Right lobe of liver (tissue), 6 donors: ENCODE data around the gene CTIF. TPM values are rescaled to one million over a fixed set of nuclear protein-coding genes. Genes with fewer than 3 reads are reported as not detected.

Experiments
- ATAC-seq, 4 donors: fragments of 200-7000 bp; cut with Tn5 transposase; one replicate each; pipeline ENCODE4 v1.9.1; 2020; ENCODE audit warnings: mild to moderate bottlenecking in 4 of 4, moderate library complexity in 4 of 4
- DNase-seq, 3 donors: peaks; one replicate each; pipeline ENCODE4 v3.0.0-alpha.2; 2020
- H3K27ac ChIP-seq, 3 donors: fragments of 200-600 bp; one replicate each; pipeline ENCODE4 v1.8.0; 2022
- H3K27me3 ChIP-seq, 2 donors: fragments of 200-600 bp; one replicate each; pipeline ENCODE4 v1.8.0; 2022
- H3K36me3 ChIP-seq, 4 donors: fragments of 200-600 bp; sonication (generic) in 1 of 4; one replicate each; pipeline versions ENCODE4 v1.5.1 to v1.8.0; 2017 to 2022; ENCODE audit warnings: control low read depth in 1 of 4
- H3K4me1 ChIP-seq, 4 donors: fragments of 200-600 bp; sonication (generic) in 1 of 4; one replicate each; pipeline versions ENCODE4 v1.5.1 to v1.8.0; 2017 to 2022; ENCODE audit warnings: control low read depth in 1 of 4
- H3K4me3 ChIP-seq, 3 donors: fragments of 200-600 bp; one replicate each; pipeline ENCODE4 v1.8.0; 2022
- H3K9me3 ChIP-seq, 4 donors: fragments of 200-600 bp; sonication (generic) in 1 of 4; one replicate each; pipeline versions ENCODE4 v1.5.1 to v1.8.0; 2017 to 2022; ENCODE audit warnings: control low read depth in 1 of 4
- CTCF ChIP-seq, 4 donors: fragments of 200-600 bp in 3 of 4; fragments of 450-650 bp in 1 of 4; IDR thresholded peaks; one replicate each; pipeline versions ENCODE4 v1.5.1 to v1.8.0; 2016 to 2022; ENCODE audit warnings: antibody characterized with exemption in 4 of 4, mild to moderate bottlenecking in 2 of 4
- POLR2A ChIP-seq: fragments of 450-650 bp; IDR thresholded peaks from one replicate; pipeline ENCODE4 v1.6.1; 2017; ENCODE audit warnings: antibody characterized with exemption, mild to moderate bottlenecking
- WGBS: methylation state at CpG from one replicate; pipeline ENCODE4 v1.1.6; 2018; ENCODE audit warnings: low coverage, low lambda C conversion rate; ENCODE audit not compliant: insufficient coverage; ENCODE audit errors: missing lambda C conversion rate; 5-methylcytosine and 5-hydroxymethylcytosine counted together
- intact Hi-C, 2 donors: fragments of 100-400 bp; cut with DNase I; formaldehyde crosslinking; loops; one replicate each; pipeline versions ENCODE4 v1.11.2 to v1.14.1; 2022
- total RNA-seq, 6 experiments: library from RNA; depleted of rRNA in 2 of 6; stranded (reverse); fragments of >200 nt in 2 of 6; fragmentation: NEBNext Ultra II Directional in 3 of 6; extraction: Animal tissue kit (Norgen Biotek cat#: 25700) in 3 of 6; gene quantifications; one replicate each; pipeline versions ENCODE4 v1.1.0 to v1.2.4, GENCODE V29; 2016 to 2023
- donor health status: DM: no; HTN: yes; CAD: no.
- donor health status: DM: no; HTN: no; CAD: no.
- donor health status: DM: no; HTN: no; CAD: no.
- donor health status: DM: no; HTN: yes; CAD: no.
- donor health status: DM: no; HTN: yes; CAD: no.

Gene CTIF
- total RNA-seq, 6 experiments from 2014 or later: 29.0 to 60.6 (median 43.1) TPM

DNA sequence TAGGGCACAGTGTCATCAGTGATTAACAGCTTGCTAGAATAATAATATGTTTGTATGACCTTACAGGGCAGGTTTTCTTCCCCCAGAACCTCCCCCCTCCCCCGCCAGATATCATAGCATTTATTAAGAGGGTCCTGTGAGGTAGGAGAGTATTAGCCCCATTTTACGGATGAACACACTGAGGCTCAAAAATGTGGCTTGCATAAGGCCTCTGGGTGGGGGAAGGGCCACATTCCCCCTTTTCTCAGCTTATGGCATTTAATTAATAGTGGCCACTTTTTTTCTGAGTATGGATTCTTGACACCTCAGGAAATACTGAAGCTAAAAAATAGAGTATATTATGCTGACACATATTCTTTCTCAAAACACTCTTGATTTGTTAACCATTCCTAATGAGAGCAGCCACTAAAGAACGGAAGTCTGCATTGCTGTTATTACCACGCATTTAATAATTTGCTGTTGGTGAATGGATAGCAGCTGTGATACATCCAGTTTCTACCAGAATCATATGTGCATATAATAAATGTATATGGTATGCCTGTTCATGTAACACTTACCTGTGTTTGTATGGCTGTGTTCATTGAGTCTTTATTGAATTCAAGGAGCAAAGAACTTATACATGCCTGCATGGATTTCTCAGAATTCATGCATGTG is 3.0 kb downstream of the CTIF start:
- intact Hi-C loops: loop anchor here in 1 of 2 donors (10.0 kb wide), 1 partner anchor 123 kb away; no protein-coding TSS in a partner anchor
- Histone ChIP-seq H3K27me3 (no peaks in the 10 kb centered on the region), H3K27ac (peak overlapping the region; percentile 64 to 89 (median 85)), H3K9me3 (no peaks in the 10 kb centered on the region), H3K4me3 (peak overlapping the region in 2 of 3 donors; percentile 83 to 87), H3K4me1 (peaks cover 0 to 34% (median 8%) of the 10 kb centered on the region in 4 donors), H3K36me3 (no peaks in the 10 kb centered on the region)
- 72% methylated on average over 4 of the region's 4 CpGs for WGBS
- no peak for ATAC-seq
- TF ChIP-seq POLR2A: no peak
- TF ChIP-seq CTCF (IDR thresholded peaks at IDR 0.05): no peak
- DNase-seq: no peak

DNA sequence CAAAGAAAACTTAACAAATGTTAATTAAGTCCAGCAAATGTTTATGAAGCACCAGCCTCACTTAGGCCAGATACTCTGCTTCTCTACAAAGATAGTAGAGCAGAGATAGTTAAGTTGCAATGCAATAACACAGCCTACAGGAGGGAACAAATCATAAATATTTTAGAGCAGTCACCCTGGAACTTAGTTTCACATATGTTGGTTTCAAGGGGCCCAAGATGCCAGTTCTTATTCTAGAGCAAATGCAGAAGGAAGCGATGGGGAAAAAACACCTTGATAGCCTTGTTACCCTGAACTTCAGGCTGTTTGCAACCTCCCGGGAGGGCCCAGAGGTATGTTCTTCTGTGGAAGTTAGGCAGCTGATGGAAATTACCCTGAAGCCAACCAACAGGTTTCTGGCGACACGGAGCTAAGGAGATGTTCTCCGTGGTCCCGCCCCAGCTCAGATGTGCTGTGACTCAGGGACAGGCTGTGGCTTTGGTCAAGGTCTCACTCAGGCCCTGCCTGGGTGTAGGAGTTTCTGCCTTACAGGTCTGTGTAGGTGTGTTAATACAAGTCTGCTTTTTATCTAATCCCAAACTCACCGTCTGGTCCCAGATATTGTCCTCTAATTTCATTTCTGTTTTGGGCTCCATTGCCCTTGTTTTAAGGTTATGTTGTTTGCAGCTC is 3.8 kb downstream of the CTIF start:
- Histone ChIP-seq H3K4me1 (peaks cover 0 to 34% (median 9%) of the 10 kb centered on the region in 4 donors), H3K27ac (no peak overlapping the region), H3K27me3 (no peaks in the 10 kb centered on the region), H3K9me3 (no peaks in the 10 kb centered on the region), H3K36me3 (no peaks in the 10 kb centered on the region), H3K4me3 (no peak overlapping the region)
- WGBS: 74% methylated on average over 2 of the region's 7 CpGs
- DNase-seq (no peak), ATAC-seq (no peak)
- intact Hi-C loops: loop anchor here in 1 of 2 donors (10.0 kb wide), 1 partner anchor 122 kb away; no protein-coding TSS in a partner anchor
- no peak for TF ChIP-seq CTCF (IDR thresholded peaks at IDR 0.05)
- TF ChIP-seq POLR2A: no peak

DNA sequence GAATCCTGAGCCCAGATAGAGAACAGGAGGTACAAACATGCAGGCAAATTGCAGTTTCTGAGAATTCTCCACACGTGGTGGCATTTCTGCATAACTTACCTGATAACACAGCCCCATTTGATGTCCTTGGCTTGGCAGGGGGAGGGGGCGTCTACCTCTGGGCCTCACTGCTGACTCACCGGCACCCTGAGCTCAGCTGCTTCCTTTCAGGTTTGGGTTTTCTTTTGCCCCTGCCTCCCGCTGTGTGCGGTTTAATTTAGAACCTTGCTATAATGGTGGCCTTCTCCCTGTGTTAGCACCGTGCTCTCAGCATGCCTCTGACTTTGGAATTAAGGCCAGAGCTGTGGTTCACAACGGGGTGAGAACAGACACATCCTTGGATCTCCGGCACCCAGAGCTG is 4.4 kb downstream of the CTIF start:
- H3K9me3 ChIP-seq: no peaks in the 10 kb centered on the region
- H3K4me1 ChIP-seq: peaks cover 0 to 38% (median 12%) of the 10 kb centered on the region in 4 donors
- no peak overlapping the region for H3K27ac ChIP-seq
- no peaks in the 10 kb centered on the region for H3K27me3 ChIP-seq
- 68% methylated on average over 4 of the region's 8 CpGs for WGBS
- no peaks in the 10 kb centered on the region for H3K36me3 ChIP-seq
- DNase-seq (no peak), ATAC-seq (no peak)
- H3K4me3 ChIP-seq: no peak overlapping the region
- intact Hi-C loops: loop anchor here in 1 of 2 donors (10.0 kb wide), 1 partner anchor 122 kb away; no protein-coding TSS in a partner anchor
- no peak for TF ChIP-seq CTCF (IDR thresholded peaks at IDR 0.05)
- TF ChIP-seq POLR2A: no peak

DNA sequence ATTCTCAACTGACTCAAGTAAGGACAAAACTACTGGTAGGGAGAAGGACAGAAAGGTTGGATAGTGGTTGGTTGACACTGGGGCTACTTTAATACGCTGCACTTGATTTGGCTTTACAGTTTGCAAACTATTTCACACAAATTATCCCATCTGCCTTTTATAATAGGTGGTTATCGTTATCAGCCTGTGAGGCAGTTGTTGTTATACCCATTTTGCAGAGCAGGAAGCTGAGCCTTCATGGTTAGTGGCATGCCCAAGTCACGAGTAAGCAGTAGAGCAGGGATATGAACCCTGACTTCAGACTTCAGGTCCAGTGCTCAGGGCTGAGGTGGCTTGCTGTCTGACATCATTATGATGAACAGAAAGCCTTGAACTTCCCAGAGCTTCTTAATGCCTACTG is 5.3 kb downstream of the CTIF start:
- Histone ChIP-seq H3K4me3 (no peak overlapping the region), H3K4me1 (peaks cover 0 to 46% (median 15%) of the 10 kb centered on the region in 4 donors), H3K9me3 (no peaks in the 10 kb centered on the region), H3K27ac (no peak overlapping the region), H3K27me3 (no peaks in the 10 kb centered on the region), H3K36me3 (no peaks in the 10 kb centered on the region)
- no peak for ATAC-seq
- no peak for TF ChIP-seq POLR2A
- no peak for TF ChIP-seq CTCF (IDR thresholded peaks at IDR 0.05)
- 94% methylated on average over 3 of the region's 3 CpGs for WGBS
- intact Hi-C loops: loop anchor here in 1 of 2 donors (10.0 kb wide), 1 partner anchor 121 kb away; no protein-coding TSS in a partner anchor
- no peak for DNase-seq
